Measurements from ENCODE around the gene PAX3. TPM values are rescaled to one million over a fixed set of nuclear protein-coding genes. Genes with fewer than 3 reads are reported as not detected.

The PAX3 gene
- total and polyA plus RNA-seq, 9 of the 15 experiments (the other 6 are each of a cell fraction or from before 2014, with no cell fraction given) = not detected

GRCh38 chr2:222174450-222174849 is 124.3 kb downstream of the PAX3 start:
- no peaks in the 10 kb centered on the region for H3K9me3 ChIP-seq (replicated peaks; ENCODE audit: control insufficient read depth, insufficient read depth, low read depth, low read length)
- no peaks in the 10 kb centered on the region for H3K27me3 ChIP-seq (ENCODE audit: control insufficient read depth in 2 of 2, insufficient read depth in 2 of 2, low read length in 2 of 2)
- no peak overlapping the region for H3K9ac ChIP-seq (ENCODE audit: insufficient read depth in 1 of 2, low read depth in 2 of 2, low read length in 2 of 2)
- no TSS peak for BruUV-seq (replicated peaks)
- no peaks in the 10 kb centered on the region for H4K20me1 ChIP-seq (replicated peaks; ENCODE audit: control insufficient read depth, insufficient read depth, low read length)
- no peak for FAIRE-seq
- ChIA-PET CTCF (ENCODE audit: low intra/inter-chr PET ratio) (no interaction called here), POLR2A (no interaction called here)
- in situ Hi-C loops (cut with MboI) = no loop called here
- H3K27ac ChIP-seq (ENCODE audit: extremely low read depth, low read depth, low read length) = no peak overlapping the region
- 0% methylated on average over 3 of the region's 3 CpGs for WGBS (ENCODE audit: insufficient coverage, low coverage, missing lambda C conversion rate)
- no peak for ATAC-seq
- H3K79me2 ChIP-seq (ENCODE audit: control insufficient read depth, insufficient read depth, low read length) = no peaks in the 10 kb centered on the region
- no peaks in the 10 kb centered on the region for H3K4me1 ChIP-seq (replicated peaks in 1 of 2; ENCODE audit: control insufficient read depth in 2 of 2, insufficient read depth in 2 of 2, low read length in 2 of 2)
- no peaks in the 10 kb centered on the region for H3K36me3 ChIP-seq (ENCODE audit: control insufficient read depth, insufficient read depth, low read length)
- H3K4me2 ChIP-seq (ENCODE audit: insufficient read depth, low read length) = no peak overlapping the region
- H2AFZ ChIP-seq (ENCODE audit: low read depth, low read length) = no peak overlapping the region
- no peak for DNase-seq (ENCODE audit: extremely low read depth in 1 of 4, low spot score in 3 of 4)
- H3K9me1 ChIP-seq (ENCODE audit: control insufficient read depth, insufficient read depth, low read length) = no peaks in the 10 kb centered on the region
- no peak overlapping the region for H3K4me3 ChIP-seq
- intact Hi-C loops (cut with micrococcal nuclease) = no loop called here
- TF ChIP-seq NR2C1 (IDR thresholded peaks at IDR 0.05) = no peak
- TF ChIP-seq NR2C1 (tag; IDR thresholded peaks at IDR 0.05) = no peak
- TF ChIP-seq ZNF75A (CRISPR knock-in tag; IDR thresholded peaks at IDR 0.05) = no peak
- no peak for TF ChIP-seq DDX20 (tag; IDR thresholded peaks at IDR 0.05; ENCODE audit: low read depth)
- no peak for TF ChIP-seq AFF1 (IDR thresholded peaks at IDR 0.05; ENCODE audit: low read depth in 1 of 2, partially characterized antibody in 2 of 2)
- TF ChIP-seq KDM5B (IDR thresholded peaks at IDR 0.05; ENCODE audit: insufficient replicate concordance, low read depth, low read length) = no peak
- TF ChIP-seq SAP30 (IDR thresholded peaks at IDR 0.05; ENCODE audit: borderline replicate concordance, insufficient read depth, low read depth, low read length, poor library complexity, severe bottlenecking) = no peak
- TF ChIP-seq PPARD (CRISPR knock-in tag; IDR thresholded peaks at IDR 0.05) = no peak
- no peak for TF ChIP-seq GATAD2A (IDR thresholded peaks at IDR 0.05)
- no peak for TF ChIP-seq ZNF584 (CRISPR knock-in tag; IDR thresholded peaks at IDR 0.05; ENCODE audit: low read depth)
- TF ChIP-seq MITF (IDR thresholded peaks at IDR 0.05) = no peak
- TF ChIP-seq ZNF280B (CRISPR knock-in tag; IDR thresholded peaks at IDR 0.05) = no peak
- no peak for TF ChIP-seq U2AF1 (optimal IDR thresholded peaks at IDR 0.05; ENCODE audit: low read depth, low read length)
- no peak for TF ChIP-seq CBFB (CRISPR knock-in tag; IDR thresholded peaks at IDR 0.05)
- TF ChIP-seq ZNF766 (CRISPR knock-in tag; conservative IDR thresholded peaks at IDR 0.05) = no peak
- no peak for TF ChIP-seq ZNF282 (CRISPR knock-in tag; IDR thresholded peaks at IDR 0.05)
- no peak for TF ChIP-seq TBL1XR1 (IDR thresholded peaks at IDR 0.05; ENCODE audit: low read length in 2 of 2)
- TF ChIP-seq ZNF232 (CRISPR knock-in tag; IDR thresholded peaks at IDR 0.05) = no peak
